Testis (tissue), 3 donors: ENCODE results near the gene SAC3D1. TPM values are rescaled to one million over a fixed set of nuclear protein-coding genes. Genes with fewer than 3 reads are reported as not detected.

Source experiments
- DNase-seq: peaks from one replicate; pipeline ENCODE4 v3.0.0-alpha.2; 2019
- H3K27ac ChIP-seq, 2 donors: fragments of 200-600 bp; sonication (generic); one replicate each; pipeline ENCODE4 v1.5.1; 2019
- H3K27me3 ChIP-seq: fragments of 200-600 bp; sonication (generic); one replicate; pipeline ENCODE4 v1.5.1; 2019
- H3K36me3 ChIP-seq: fragments of 200-600 bp; sonication (generic); one replicate; pipeline ENCODE4 v1.5.1; 2017; ENCODE audit warnings: low read depth; ENCODE audit errors: missing control alignments
- H3K4me1 ChIP-seq: fragments of 200-600 bp; sonication (generic); one replicate; pipeline ENCODE4 v1.5.1; 2019
- H3K4me3 ChIP-seq, 2 donors: fragments of 200-600 bp; sonication (generic); one replicate each; pipeline ENCODE4 v1.5.1; 2017 to 2019
- H3K9me3 ChIP-seq: fragments of 200-600 bp; sonication (generic); one replicate; pipeline ENCODE4 v1.5.1; 2017
- CTCF ChIP-seq, 3 experiments: fragments of 450-650 bp in 2 of 3; fragments of 200-600 bp in 1 of 3; sonication (generic) in 1 of 3; IDR thresholded peaks; one replicate each; pipeline ENCODE4 v1.5.1; 2016 to 2019; ENCODE audit warnings: antibody characterized with exemption in 3 of 3, mild to moderate bottlenecking in 2 of 3, moderate library complexity in 1 of 3
- POLR2A ChIP-seq: fragments of 450-650 bp; IDR thresholded peaks from one replicate; pipeline ENCODE4 v1.6.1; 2017; ENCODE audit warnings: antibody characterized with exemption, mild to moderate bottlenecking, moderate library complexity
- WGBS, 2 donors: methylation state at CpG; one replicate each; pipeline ENCODE4 v1.1.5; 2018; 5-methylcytosine and 5-hydroxymethylcytosine counted together
- intact Hi-C: fragments of 100-400 bp; cut with DNase I; formaldehyde crosslinking; loops from one replicate; pipeline ENCODE4 v1.15.1; 2023; ENCODE audit warnings: low total_unique reads
- polyA plus RNA-seq: library from polyadenylated mRNA; stranded (reverse); fragments of 350-450 nt; fragmentation: Illumina TruSeq; extraction: RNeasy Lipid Tissue Mini Kit (QIAGEN cat#74804); gene quantifications from one replicate; pipeline ENCODE4 v1.2.3, GENCODE V29; 2014; ENCODE audit warnings: low read depth, low replicate concordance; ENCODE audit not compliant: insufficient read depth
- total RNA-seq, 2 donors: library from RNA; depleted of rRNA; stranded (reverse); fragments of >200 nt; gene quantifications; one replicate each; pipeline ENCODE4 v1.2.3, GENCODE V29; 2016

SAC3D1 gene
- total and polyA plus RNA-seq, 3 donors from 2014 or later, result 40.5 to 63.5 (median 41.0) TPM

- Histone ChIP-seq H3K4me1 (no peaks in the 10 kb centered on the region), H3K4me3 (no peak overlapping the region), H3K9me3 (no peaks in the 10 kb centered on the region), H3K27me3 (no peaks in the 10 kb centered on the region), H3K36me3 (no peaks in the 10 kb centered on the region), H3K27ac (no peak overlapping the region)
- no peak for TF ChIP-seq POLR2A
- no peak for TF ChIP-seq CTCF (IDR thresholded peaks at IDR 0.05)
- DNase-seq, result no peak
- WGBS, 2 donors, result 76% methylated on average over 7 to 9 of the region's 9 CpGs
- intact Hi-C loops, result no loop called here
Observed at GRCh38 chr11:65060913-65061408, 20.0 kb downstream of the SAC3D1 start.

GRCh38 chr11:65063532-65063931 lies 22.5 kb downstream of the SAC3D1 start:
- Histone ChIP-seq H3K27me3 (no peaks in the 10 kb centered on the region), H3K4me3 (no peak overlapping the region), H3K27ac (no peak overlapping the region), H3K36me3 (no peaks in the 10 kb centered on the region), H3K9me3 (no peaks in the 10 kb centered on the region), H3K4me1 (no peaks in the 10 kb centered on the region)
- intact Hi-C loops, result no loop called here
- WGBS, 2 donors, result 53% methylated on average over 2 to 3 of the region's 3 CpGs
- DNase-seq, result no peak
- TF ChIP-seq CTCF (IDR thresholded peaks at IDR 0.05), result no peak
- TF ChIP-seq POLR2A, result no peak

- no peak for DNase-seq
- H3K27me3 ChIP-seq, result no peaks in the 10 kb centered on the region
- 89 to 91% methylated on average over 4 of the region's 4 CpGs for WGBS, 2 donors
- H3K9me3 ChIP-seq, result no peaks in the 10 kb centered on the region
- intact Hi-C loops, result no loop called here
- H3K27ac ChIP-seq, result no peak overlapping the region
- H3K4me3 ChIP-seq, result no peak overlapping the region
- no peak for TF ChIP-seq CTCF (IDR thresholded peaks at IDR 0.05)
- no peak for TF ChIP-seq POLR2A
- H3K4me1 ChIP-seq, result no peaks in the 10 kb centered on the region
- no peaks in the 10 kb centered on the region for H3K36me3 ChIP-seq
Observed at GRCh38 chr11:65064847-65065240, 23.8 kb downstream of the SAC3D1 start.

- intact Hi-C loops, result no loop called here
- H3K27ac ChIP-seq, result no peak overlapping the region
- H3K27me3 ChIP-seq, result no peaks in the 10 kb centered on the region
- H3K4me1 ChIP-seq, result no peaks in the 10 kb centered on the region
- no peaks in the 10 kb centered on the region for H3K36me3 ChIP-seq
- 70 to 78% methylated on average over 7 of the region's 7 CpGs for WGBS, 2 donors
- DNase-seq, result no peak
- H3K4me3 ChIP-seq, result no peak overlapping the region
- H3K9me3 ChIP-seq, result no peaks in the 10 kb centered on the region
- TF ChIP-seq POLR2A (no peak), CTCF (IDR thresholded peaks at IDR 0.05) (no peak)
Observed at GRCh38 chr11:65065851-65066250, 24.8 kb downstream of the SAC3D1 start.

GRCh38 chr11:65066315-65066714 lies 25.3 kb downstream of the SAC3D1 start:
- Histone ChIP-seq H3K27me3 (no peaks in the 10 kb centered on the region), H3K36me3 (no peaks in the 10 kb centered on the region), H3K27ac (no peak overlapping the region), H3K9me3 (no peaks in the 10 kb centered on the region), H3K4me1 (no peaks in the 10 kb centered on the region), H3K4me3 (no peak overlapping the region)
- TF ChIP-seq CTCF (IDR thresholded peaks at IDR 0.05), result no peak
- TF ChIP-seq POLR2A, result no peak
- intact Hi-C loops, result no loop called here
- DNase-seq, result no peak
- WGBS, 2 donors, result 79% methylated on average over 11 of the region's 11 CpGs; no CpG with 5 or more reads in 1 of the 2 donors
